ENCODE results near the gene MMP1.

Gene MMP1

GRCh38 chr11:102788334-102788995 is 9.5 kb downstream of the MMP1 start:
- ChIA-PET POLR2A (interaction anchor here (0.7 to 1.0 kb wide), 2 partner anchors 54 to 241 kb away, joined by 3 read pairs; no protein-coding TSS in a partner anchor), CTCF (interaction anchor here (0.7 to 1.5 kb wide), 2 partner anchors 10 to 22 kb away, joined by 3 to 5 read pairs; partner anchors contain the start of gene MMP1)
- TF ChIP-seq CTCF (IDR thresholded peaks at IDR 0.05; ENCODE audit: insufficient read depth, low read length, missing control alignments) = no peak
- no peak for DNase-seq (ENCODE audit: low read depth, low spot score)
- no peak overlapping the region for H3K4me3 ChIP-seq (ENCODE audit: low read depth, low read length)

- TF ChIP-seq CTCF (IDR thresholded peaks at IDR 0.05; ENCODE audit: insufficient read depth, low read length, missing control alignments) = no peak
- POLR2A ChIA-PET = no interaction called here
- no peak overlapping the region for H3K4me3 ChIP-seq (ENCODE audit: low read depth, low read length)
- no peak for DNase-seq (ENCODE audit: low read depth, low spot score)
- CTCF ChIA-PET = interaction anchor here (0.7 to 4.0 kb wide), 9 partner anchors 8 to 199 kb away, joined by 3 to 21 read pairs (median 4); no protein-coding TSS in a partner anchor
Observed at GRCh38 chr11:102784380-102784779, 13.6 kb downstream of the MMP1 start.

GRCh38 chr11:102783720-102784119 is 14.2 kb downstream of the MMP1 start:
- no peak for DNase-seq (ENCODE audit: low read depth, low spot score)
- no peak for TF ChIP-seq CTCF (IDR thresholded peaks at IDR 0.05; ENCODE audit: insufficient read depth, low read length, missing control alignments)
- CTCF ChIA-PET = interaction anchor here (0.7 to 4.0 kb wide), 8 partner anchors 8 to 200 kb away, joined by 3 to 27 read pairs (median 4); no protein-coding TSS in a partner anchor
- POLR2A ChIA-PET = no interaction called here
- no peak overlapping the region for H3K4me3 ChIP-seq (ENCODE audit: low read depth, low read length)

- ChIA-PET CTCF (interaction anchor here (0.6 to 4.1 kb wide), 7 partner anchors 9 to 201 kb away, joined by 3 to 27 read pairs (median 4); no protein-coding TSS in a partner anchor), POLR2A (no interaction called here)
- TF ChIP-seq CTCF (IDR thresholded peaks at IDR 0.05; ENCODE audit: insufficient read depth, low read length, missing control alignments) = no peak
- H3K4me3 ChIP-seq (ENCODE audit: low read depth, low read length) = no peak overlapping the region
- DNase-seq (ENCODE audit: low read depth, low spot score) = no peak
Observed at GRCh38 chr11:102783016-102783415, 14.9 kb downstream of the MMP1 start.

- ChIA-PET POLR2A (no interaction called here), CTCF (interaction anchor here (1.2 to 4.1 kb wide), 7 partner anchors 9 to 47 kb away, joined by 3 to 27 read pairs (median 5); no protein-coding TSS in a partner anchor)
- no peak overlapping the region for H3K4me3 ChIP-seq (ENCODE audit: low read depth, low read length)
- no peak for DNase-seq (ENCODE audit: low read depth, low spot score)
- TF ChIP-seq CTCF (IDR thresholded peaks at IDR 0.05; ENCODE audit: insufficient read depth, low read length, missing control alignments) = no peak
Observed at GRCh38 chr11:102781676-102782075, 16.3 kb downstream of the MMP1 start.

GRCh38 chr11:102780491-102780918 is 17.5 kb downstream of the MMP1 start, which contains the start of gene MMP10:
TSS of gene MMP10 (minus strand) at chr11:102780628. CDS start at chr11:102780591, 37 bp downstream.
- CTCF ChIA-PET = interaction anchor here (0.8 to 4.1 kb wide), 16 partner anchors 8 to 274 kb away, joined by 3 to 27 read pairs (median 3); no protein-coding TSS in a partner anchor
- POLR2A ChIA-PET = no interaction called here
- no peak within 1 kb of the TSS for H3K4me3 ChIP-seq (ENCODE audit: low read depth, low read length)
- peak; percentile 37 for TF ChIP-seq CTCF (IDR thresholded peaks at IDR 0.05; ENCODE audit: insufficient read depth, low read length, missing control alignments)
- DNase-seq (ENCODE audit: low read depth, low spot score) = no peak
